GM21390 (cell line): ENCODE measurements around the gene APOH.
"Not testable (repeated sequence)": the region's sequence is repeated elsewhere in the genome, so short reads cannot be mapped to it uniquely, and the experiment has no call there.

ENCODE experiments used
- ATAC-seq: cut with Tn5 transposase; IDR thresholded peaks from one replicate; pipeline ENCODE4 v1.9.1; 2021; ENCODE audit not compliant: unreplicated experiment

Gene APOH, protein sequence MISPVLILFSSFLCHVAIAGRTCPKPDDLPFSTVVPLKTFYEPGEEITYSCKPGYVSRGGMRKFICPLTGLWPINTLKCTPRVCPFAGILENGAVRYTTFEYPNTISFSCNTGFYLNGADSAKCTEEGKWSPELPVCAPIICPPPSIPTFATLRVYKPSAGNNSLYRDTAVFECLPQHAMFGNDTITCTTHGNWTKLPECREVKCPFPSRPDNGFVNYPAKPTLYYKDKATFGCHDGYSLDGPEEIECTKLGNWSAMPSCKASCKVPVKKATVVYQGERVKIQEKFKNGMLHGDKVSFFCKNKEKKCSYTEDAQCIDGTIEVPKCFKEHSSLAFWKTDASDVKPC

DNA sequence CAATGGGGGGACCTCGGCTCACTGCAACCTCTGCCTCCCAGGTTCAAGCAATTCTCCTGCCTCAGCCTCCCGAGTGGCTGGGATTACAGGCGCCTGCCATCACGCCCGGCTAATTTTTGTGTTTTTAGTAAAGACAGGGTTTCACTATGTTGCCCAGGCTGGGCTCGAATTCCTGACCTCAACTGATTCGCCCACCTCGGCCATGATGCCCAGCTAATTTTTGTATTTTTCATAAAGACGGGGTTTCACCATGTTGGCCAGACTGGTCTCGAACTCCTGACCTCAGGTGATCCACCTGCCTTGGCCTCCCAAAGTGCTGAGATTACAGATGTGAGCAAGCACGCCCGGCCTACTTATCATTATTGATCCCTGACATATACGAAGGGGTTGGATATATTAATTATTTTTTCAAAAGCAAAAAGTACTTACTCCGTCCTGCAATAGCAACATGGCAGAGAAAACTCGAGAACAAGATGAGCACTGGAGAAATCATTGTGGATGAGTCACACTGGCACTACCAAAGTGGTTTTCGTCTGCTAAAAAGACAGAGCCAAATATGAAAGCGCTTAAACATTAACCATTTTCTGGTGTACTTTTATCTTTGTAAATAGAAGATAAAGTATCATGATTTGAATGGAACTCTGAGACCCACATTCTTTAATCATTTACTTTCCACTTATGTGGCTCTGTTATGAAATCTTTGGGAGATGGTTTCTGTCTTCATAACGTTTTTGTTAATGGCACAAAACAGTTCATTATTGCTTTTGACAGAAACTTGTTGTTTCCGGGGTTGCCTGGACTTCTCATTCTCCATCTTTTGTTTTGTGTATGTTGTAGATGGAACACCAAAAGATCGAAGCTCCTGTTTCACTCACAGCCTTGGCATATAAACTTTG, at the start of gene APOH:
Gene APOH, minus strand, starts transcription at position 529 of the 896 bp plus-strand sequence. Its CDS starts 36 bp downstream, at position 493.
- no peak for ATAC-seq

DNA sequence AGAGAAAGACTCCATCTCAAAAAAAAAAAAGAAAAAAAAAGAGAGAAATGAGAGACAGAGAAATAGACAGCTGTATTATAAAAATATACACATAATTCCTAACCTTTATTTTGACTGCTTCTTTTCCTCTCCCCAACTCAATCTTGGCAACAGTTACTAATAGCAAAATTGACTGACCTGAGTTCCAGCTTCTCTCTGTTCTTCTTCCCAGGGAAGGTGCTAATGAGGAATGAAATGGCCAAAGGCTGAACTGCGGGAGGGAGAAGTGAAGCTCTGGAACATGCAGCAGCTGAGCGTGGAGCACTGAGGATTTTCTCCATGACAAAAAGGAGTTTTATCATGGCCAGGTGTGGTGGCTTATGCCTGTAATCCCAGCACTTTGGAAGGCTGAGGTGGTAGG, 48.0 kb upstream of the APOH start:
- ATAC-seq: no peak

DNA sequence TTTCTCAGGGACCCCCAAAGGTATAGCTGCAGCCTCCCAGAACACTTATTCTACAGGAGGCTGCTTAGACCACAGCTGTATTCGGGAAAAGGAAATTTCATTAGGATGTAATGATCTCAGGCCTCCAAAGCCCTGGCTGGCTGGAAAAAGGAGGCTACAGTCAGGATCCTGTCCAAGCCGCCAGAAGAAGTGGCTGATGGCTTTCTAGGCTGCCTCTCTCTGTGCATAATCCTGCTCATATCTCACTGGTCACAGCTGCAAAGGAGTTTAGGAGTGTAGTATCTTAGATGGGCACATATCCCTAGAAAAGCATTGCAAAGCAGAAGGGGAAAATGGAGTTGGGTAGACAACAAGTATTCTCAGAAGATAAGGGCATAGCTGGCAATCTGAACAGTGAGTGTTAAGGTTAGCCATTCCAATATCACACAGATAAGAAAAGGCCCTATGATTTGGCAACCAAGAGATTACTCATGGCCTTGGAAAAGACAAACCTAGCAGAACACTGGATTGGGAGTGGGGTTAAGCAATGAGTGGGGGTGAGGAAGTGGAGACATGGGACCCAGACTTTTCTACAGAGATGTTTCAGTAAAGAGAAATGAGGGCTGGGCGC, 47.2 kb upstream of the APOH start:
- no peak for ATAC-seq

DNA sequence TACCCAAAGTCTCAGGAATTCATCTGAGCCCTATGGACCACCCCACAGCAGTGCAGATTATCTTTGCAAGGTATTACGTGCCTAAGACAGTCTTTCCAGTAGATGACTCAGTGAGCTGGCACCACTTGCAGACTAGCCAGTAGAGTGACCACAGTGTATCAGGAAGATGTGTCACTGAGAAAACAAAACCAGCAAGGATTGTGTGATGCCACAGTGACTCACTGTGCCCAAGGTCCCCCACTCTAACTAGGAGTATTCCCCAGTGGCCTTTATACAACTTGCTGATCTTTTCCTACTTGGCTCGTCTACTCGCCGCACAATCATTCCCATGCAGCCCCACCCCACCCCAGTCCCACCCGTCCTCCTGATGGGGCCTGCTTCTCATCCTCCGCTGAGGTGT, 46.4 kb upstream of the APOH start:
- ATAC-seq: no peak

DNA sequence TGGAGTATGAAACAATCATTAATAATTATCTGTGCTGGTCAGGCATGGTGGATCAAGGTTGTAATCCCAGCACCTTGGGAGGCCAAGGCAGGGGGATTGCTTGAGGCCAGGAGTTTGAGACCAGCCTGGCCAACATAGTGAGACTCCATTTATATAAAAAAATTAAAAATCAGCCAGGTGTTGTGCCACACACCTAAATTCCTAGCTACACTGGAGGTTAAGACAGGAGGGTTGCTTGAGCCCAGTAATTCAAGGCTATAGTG, 44.3 kb upstream of the APOH start:
- no peak for ATAC-seq

DNA sequence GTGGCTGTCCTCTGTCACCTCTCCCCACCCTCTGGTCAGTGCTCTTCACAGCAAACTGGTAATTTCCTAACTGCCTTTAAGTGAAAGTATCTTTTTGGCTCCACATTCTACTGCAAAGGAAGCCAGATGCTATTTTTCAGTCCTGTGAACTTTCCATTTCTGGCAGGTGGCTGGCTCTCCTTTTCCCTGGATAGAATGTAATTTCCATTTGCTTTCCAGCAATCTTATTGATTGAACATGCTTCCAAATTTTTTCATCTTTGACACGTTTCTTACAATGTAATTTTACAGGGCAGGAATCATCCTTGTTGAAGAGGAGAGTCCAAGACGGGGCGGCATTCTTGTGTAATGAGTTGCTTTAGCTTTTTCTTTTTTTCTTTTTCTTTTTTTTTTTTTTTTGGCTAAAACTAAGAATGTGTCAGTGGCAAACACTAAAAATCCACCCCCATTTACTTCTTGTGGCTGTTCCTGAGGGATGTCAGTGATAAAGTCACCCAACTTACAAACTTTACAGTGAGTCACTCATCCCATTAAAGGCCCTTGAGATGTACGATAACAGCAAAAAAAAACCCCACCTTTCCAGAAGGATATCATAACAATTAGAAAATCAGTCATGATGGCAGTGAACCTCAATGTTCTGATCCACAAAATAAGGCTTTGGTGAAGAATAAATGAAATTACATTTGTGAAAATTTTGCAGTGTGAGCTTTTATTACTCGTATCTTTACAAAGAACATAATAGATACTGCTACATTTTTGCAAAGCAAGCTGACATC, 43.8 kb upstream of the APOH start:
- no peak for ATAC-seq

DNA sequence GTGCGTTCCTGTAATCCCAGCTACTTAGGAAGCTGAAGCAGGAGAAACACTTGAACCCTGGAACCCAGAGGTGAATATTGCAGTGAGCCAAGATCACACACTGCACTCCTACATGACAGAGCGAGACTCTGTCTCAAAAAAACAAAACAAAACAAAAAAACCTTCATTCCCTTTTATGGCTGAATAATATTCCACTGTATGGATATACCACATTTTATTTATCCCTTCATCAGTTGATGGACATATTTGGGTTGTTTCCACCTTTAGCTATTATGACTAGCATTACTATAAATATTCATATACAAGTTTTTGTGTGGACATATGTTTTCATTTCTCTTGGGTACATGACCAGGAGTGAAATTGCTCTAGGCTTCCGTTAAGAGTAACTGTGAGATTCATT, 42.3 kb upstream of the APOH start:
- no peak for ATAC-seq

DNA sequence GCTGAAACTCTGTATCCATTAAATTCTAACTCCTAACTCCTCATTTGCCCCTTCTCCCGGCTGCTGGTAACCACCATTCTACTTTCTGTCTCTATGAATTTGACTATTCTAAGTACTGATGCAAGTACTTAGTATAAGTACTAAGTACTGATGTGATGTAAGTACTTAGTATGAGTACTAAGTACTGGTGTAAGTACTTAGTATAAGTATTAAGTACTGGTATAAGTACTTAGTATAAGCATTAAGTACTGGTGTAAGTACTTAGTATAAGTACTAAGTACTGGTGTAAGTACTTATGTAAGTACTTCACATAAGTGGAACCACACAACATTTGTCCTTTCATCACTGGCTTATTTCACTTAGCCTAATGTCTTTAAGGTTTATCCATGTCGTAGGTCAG, 40.9 kb upstream of the APOH start:
- no peak for ATAC-seq

DNA sequence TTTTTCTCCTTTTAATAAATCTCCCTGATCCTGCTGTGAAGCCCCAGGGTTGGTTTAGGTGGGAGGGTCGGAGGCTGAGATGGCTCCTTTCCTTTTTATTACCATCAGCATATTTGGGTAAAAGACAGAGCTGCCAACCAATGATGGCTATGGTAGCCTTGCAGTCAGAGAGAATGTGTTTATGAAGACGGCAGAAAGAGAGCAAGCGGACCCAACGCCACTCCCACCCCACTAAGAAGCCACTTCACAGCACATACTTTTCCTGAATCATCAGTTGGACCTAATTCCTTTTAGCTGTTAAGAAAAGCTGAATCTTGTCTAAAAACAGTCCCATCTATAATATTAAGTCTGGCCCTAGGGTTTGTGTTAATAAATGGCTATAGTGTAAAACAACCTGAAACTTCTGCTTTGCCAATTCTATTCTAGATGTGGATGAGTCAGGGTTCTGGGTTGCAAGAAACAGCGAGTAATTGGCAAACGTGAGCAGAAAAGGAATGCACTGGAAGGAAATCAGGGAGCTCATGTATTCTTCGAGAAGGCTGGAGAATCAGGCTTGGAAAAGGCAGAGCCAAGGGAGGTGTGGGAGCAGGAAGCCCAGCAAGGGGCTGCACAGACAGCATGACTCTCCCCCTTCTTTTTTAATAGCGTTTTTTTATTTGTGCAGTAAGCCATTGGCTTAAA, 39.2 kb upstream of the APOH start:
- no peak for ATAC-seq

DNA sequence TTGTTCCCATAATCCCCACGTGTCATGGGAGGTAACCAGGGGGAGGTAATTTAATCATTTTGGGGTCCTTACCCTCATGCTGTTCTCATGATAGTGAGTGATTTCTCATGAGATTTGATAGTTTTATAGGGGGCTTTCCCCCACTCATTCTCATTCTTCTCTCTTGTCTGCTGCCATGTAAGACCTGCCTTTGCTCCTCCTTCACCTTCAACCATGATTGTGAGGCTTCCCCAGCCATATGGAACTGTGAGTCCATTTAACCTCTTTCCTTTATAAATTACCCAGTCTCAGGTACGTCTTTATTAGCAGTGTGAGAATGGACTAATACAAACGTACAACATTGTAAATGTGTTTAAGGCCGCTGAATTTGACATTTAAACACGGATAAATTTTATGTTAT, 35.5 kb upstream of the APOH start:
- ATAC-seq: no peak

DNA sequence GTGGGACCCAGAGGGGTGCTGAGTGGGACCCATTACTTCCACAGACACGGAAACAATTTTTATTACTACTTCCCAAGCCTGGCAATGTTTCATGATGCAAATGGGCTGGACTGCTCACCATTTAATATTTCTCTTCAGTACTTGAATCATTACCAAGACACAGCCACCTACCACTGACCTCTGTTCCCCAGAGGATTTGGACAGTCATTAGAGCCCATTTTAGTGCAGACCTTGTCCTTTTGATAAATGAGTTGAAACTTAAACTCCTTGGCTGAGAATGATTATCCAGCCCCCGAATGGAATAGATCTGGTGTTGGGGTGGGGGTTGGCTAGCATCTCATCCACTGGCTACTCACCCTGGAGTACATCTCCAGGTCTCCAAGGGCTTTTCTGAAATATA, 33.6 kb upstream of the APOH start:
- ATAC-seq: no peak

DNA sequence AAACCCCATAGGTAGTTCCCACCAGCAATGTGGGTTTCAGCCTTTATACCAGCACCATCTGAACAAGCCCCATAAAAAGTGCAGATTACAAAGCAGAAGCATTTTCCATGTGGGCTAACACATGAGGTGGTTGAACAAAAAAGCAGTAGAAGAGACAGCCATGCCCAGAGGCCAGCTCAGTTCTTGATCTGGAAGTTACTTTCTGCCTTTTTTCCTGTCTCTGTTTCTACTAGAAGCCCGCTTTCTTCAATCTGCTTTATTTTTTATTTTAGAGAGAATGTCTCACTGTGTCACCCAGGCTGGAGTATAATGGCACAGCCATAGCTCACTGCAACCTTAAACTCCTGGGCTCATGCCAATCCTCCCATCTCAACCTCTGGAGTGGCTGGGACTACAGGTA, 31.5 kb upstream of the APOH start:
- ATAC-seq: no peak

DNA sequence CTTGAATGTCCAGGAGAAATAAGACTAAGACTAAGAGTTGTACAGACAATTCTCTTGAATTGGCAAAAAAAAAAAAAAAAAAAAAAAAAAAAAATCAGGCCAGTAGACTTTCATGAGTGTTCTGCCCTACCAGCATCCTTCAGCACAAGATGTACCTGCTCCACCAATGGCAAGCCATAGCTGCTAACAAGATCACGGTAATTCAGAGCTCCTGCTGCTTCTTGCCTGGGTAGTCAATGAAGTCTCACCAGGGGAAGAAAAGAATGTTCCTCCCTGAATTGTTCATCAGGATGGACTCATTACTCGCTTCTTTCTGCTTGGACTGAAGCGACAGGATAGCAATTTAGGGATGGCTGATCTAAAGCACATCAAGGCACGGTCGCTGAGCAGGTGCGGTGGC, 31.1 kb upstream of the APOH start:
- ATAC-seq: no peak

DNA sequence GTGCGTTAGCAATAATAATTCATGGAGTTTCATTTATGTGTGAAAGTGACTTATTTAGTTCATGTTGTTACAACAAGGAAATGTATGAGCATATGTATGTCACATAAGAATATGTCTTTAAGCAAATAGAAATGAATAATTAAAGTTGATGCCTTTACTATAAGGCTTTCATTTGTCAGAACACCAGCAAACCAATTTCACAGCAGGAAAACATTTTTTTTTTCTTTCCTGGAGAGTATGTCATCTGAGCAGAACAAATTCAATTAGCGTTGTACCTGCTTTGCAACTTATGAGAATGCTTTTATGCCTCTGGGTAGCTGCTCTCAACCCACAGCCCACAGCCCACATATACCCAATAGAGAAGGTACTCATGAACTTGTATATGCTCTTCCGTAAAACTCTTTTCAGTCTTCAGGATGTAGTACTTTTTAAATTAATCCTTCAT, 26.3 kb upstream of the APOH start:
- ATAC-seq: no peak

DNA sequence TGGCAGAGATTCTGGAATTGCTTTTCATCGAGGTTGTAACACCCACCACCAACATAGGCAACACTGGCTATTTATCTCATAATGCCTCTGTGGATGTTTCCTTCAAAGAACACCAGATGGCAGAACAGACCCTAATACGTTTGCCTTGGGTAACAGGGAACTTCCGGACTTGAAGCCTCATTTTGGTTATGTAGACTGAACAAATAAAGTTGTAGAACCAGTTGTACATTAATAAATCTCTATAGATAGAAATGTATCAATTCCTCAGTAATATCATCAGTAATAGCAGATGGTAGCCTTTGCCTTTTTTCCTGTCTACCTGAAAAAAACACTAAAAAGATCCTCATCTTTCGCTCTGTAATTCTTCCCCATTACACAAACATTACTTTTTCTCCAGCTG, 25.9 kb upstream of the APOH start:
- ATAC-seq: no peak

DNA sequence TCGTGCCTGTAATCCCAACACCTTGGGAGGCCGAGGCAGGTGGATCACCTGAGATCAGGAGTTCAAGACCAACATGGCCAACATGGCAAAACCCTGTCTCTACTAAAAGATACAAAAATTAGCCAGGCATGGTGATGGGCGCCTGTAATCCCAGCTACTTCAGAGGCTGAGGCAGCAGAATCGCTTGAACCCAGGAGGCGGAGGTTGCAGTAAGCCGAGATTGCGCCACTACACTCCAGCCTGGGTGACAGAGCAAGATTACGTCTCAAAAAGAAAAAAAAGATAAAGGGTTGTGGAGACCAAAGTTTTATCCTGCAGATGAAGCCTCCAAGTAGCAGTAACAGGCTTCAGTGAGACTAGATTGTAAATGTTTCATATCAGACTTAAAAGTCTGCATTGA, 24.2 kb upstream of the APOH start:
- ATAC-seq: not testable (repeated sequence)

DNA sequence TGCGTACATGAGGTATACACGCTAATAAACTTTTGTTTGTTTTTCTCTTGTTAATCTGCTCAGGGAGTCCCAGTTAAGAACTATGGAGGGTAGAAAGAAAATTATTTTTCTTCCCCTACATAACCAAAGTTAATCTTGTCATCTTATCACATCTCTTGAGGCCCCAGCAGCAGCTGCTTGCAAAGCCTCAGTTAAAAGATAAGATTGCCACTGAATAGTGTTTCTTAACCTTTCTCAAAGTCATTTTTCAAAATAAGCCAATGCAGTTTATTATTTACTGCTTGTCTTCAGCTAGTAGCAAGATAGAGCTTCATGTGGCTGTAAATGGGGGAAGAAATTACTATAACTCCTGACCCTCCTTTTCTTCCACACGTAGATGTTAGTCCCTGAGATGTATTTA, 21.5 kb upstream of the APOH start:
- no peak for ATAC-seq

DNA sequence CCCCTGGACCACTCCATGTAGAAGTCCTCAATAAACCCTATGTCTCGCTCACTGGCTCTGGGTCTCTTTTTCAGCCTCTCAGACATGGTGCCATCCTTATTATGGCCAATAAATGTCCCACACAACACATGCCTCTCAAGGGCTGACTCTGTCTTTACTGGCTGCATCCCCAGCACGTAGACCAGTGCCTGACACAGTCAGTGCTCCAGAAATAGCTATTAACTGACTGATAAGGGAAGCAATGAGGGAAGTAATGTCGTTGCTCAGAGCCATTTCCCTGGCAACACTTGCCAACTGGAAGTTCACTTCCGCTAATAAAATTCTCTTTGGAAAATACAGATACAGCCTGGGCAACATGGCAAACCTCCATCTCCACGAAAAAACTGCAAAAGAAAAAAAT, 19.1 kb upstream of the APOH start:
- ATAC-seq: no peak

DNA sequence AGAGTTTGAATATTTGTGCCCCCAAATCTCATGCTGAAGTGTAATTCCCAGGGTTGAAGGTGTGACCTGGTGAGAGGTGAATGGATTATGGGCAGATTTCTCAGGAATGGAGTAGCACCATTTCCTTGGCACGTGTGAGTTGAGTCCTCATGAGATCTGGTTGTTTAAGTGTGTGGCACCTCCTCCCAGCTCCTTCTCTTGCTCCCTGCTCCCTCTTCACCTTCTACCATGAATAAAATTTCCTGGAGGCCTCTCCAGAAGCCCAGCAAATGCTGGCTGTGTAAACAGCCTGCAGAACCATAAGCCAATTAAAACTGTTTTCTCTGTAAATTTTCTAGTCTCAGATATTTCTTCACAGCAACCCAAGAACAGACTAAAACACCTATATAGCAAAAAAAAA, 12.6 kb upstream of the APOH start:
- ATAC-seq: no peak

DNA sequence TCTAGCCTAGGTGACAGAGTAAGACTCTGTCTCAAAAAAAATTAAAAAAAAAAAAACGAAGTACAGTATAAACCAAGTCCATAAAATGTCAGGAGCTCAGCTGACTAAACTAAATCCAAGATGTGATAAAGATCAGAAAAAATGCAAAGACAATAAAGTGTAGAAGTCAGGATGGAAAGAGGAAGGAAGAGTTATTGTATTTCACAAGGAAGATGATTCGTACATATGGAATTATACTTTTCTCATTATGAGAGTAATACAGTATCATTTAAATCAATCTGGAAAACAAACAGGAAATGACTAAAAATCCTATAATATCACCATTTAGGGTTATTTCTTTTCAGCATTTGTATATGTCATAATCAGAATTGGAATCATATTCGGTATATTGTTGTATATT, 11.4 kb upstream of the APOH start:
- ATAC-seq: no peak

DNA sequence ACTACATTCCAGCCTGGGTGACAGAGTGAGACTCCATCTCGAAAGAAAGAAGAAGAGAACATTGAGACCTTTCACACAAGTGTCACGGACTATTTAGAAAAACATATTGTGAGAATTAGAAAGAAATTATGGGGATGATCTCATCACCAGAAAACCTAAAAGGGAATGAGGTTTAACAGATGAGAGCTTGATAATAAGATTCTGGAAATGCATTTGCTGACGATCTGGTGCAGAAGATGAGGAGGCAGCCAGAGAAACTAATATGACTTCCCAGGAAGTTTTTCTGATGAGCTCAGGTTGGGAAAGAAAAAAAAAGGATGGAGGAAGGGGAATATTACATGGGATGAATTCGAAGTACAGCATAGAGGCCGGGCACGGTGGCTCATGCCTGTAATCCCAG, 10.8 kb upstream of the APOH start:
- ATAC-seq: no peak
